ENCODE measurements around the gene CMC4.

CMC4 gene

DNA sequence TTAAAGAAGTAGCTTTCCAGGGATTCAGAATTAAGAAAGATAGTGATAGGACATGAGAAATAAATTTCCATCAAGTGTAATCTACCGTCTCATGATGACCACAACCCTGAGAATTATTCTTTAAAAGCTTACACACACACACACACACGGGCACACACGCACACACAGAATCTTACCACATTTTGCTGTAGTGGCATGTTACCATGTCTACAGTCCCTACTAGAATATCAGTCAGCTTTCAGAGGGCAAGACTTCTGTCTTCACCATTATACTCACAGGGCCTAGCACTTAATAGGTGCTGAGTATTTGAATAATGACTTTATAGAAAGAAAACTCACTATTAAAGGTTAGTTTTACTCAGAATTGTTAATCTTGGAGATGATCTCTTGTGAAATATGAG, 15.4 kb downstream of the CMC4 start:
- in situ Hi-C loops (cut with MboI; ENCODE audit: low pct_unique_long_range_greater_than_20kb, low sequenced_read_pairs, unreplicated experiment) = no loop called here
- no peak for TF ChIP-seq CTCF (IDR thresholded peaks at IDR 0.05; ENCODE audit: extremely low read depth, insufficient read depth, missing control alignments)

DNA sequence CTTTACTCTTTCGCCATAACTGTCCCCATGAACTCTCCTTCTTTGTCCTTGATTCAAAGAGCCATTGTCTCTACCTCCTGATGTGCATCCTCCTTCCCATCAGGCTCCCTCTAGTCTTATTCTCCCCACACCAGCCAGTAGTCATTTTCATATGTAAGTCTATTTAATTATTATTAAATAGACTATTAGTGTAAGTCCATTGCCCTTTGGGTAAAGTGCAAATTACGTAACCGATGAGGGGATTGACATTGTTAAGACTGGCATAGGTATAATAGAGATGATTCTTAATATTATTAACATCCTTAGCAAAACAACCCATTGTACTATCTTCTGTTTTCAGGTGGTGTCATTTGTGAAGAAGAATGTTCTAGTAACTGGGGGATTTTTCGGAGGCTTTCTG, 16.7 kb downstream of the CMC4 start:
- in situ Hi-C loops (cut with MboI; ENCODE audit: low pct_unique_long_range_greater_than_20kb, low sequenced_read_pairs, unreplicated experiment) = no loop called here
- no peak for DNase-seq (ENCODE audit: low spot score)
- TF ChIP-seq CTCF (IDR thresholded peaks at IDR 0.05; ENCODE audit: extremely low read depth, insufficient read depth, missing control alignments) = no peak

More for the DNA sequence above, 15.4 kb downstream of the CMC4 start:
- no peak for DNase-seq (ENCODE audit: low spot score)

GRCh38 chrX:155053656-155054055, 17.3 kb downstream of the CMC4 start:
- TF ChIP-seq CTCF (IDR thresholded peaks at IDR 0.05; ENCODE audit: extremely low read depth, insufficient read depth, missing control alignments) = no peak
- in situ Hi-C loops (cut with MboI; ENCODE audit: low pct_unique_long_range_greater_than_20kb, low sequenced_read_pairs, unreplicated experiment) = no loop called here
- no peak for DNase-seq (ENCODE audit: low spot score)

DNA sequence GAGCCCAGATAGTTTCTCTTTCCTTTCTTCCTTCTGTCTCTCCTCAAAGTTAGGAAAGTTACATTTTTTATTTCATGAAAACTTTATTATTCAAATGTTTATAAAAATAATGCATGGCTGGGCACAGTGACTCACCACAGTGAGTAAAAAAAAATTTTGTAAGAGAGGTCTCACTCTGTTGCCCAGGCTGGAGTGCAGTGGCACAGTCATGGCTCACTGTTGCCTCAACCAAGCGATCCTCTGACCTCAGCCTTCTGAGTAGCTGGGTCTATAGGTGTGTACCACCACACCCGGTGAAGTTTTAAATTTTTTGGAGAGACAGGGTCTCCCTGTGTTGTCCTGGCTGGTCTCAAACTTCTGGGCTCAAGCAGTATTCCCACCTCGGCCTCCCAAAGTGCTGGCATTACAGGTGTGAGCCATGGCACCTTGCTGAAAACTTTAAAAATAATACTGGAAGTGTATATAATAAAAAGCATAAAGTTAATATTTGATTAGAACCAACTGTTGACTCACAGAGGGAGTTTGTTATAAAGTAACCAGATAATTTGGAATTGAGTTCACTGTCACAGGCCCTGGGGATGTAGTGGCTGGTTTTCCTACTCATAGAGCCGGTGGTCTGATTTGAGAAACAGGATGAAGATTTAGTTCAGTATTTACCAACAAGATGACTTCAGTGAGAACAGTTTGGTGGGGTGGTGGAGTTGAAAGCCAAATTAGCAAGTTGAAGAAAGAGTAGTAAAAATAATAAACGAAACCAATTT, 18.0 kb downstream of the CMC4 start:
- in situ Hi-C loops (cut with MboI; ENCODE audit: low pct_unique_long_range_greater_than_20kb, low sequenced_read_pairs, unreplicated experiment) = no loop called here
- TF ChIP-seq CTCF (IDR thresholded peaks at IDR 0.05; ENCODE audit: extremely low read depth, insufficient read depth, missing control alignments) = no peak

GRCh38 chrX:155048977-155049619, 21.8 kb downstream of the CMC4 start:
- TF ChIP-seq CTCF (IDR thresholded peaks at IDR 0.05; ENCODE audit: extremely low read depth, insufficient read depth, missing control alignments) = peak; percentile 63
- in situ Hi-C loops (cut with MboI; ENCODE audit: low pct_unique_long_range_greater_than_20kb, low sequenced_read_pairs, unreplicated experiment) = no loop called here
- no peak for DNase-seq (ENCODE audit: low spot score)

More for the DNA sequence above, 18.0 kb downstream of the CMC4 start:
- no peak for DNase-seq (ENCODE audit: low spot score)

- in situ Hi-C loops (cut with MboI; ENCODE audit: low pct_unique_long_range_greater_than_20kb, low sequenced_read_pairs, unreplicated experiment) = no loop called here
- no peak for DNase-seq (ENCODE audit: low spot score)
Observed at GRCh38 chrX:155046811-155047528, 24.0 kb downstream of the CMC4 start.

More at GRCh38 chrX:155046811-155047528, 24.0 kb downstream of the CMC4 start:
- no peak for TF ChIP-seq CTCF (IDR thresholded peaks at IDR 0.05; ENCODE audit: extremely low read depth, insufficient read depth, missing control alignments)
